HCT116 (cell line): Measurements from ENCODE around the gene PKN3. TPM values are rescaled to one million over a fixed set of nuclear protein-coding genes. Genes with fewer than 3 reads are reported as not detected.

Experiments used
- ATAC-seq: fragments of 200-7000 bp; cut with Tn5 transposase; 2 replicates; pipeline ENCODE4 v1.9.1; 2020; ENCODE audit warnings: mild to moderate bottlenecking, moderate library complexity
- BruUV-seq: library from RNA; stranded (reverse); fragments of 400-500 nt; replicated peaks from 2 replicates; lab custom pipeline; 2021; lab: Mats Ljungman, UMichigan
- CTCF ChIA-PET: fragments of 300-600 bp; sonication (Branson Sonifier 250); formaldehyde crosslinking; loops from one replicate; lab custom pipeline; 2021; ENCODE audit warnings: antibody characterized with exemption; lab: Charles Lee
- POLR2A ChIA-PET: fragments of 300-600, 350-600 bp; sonication (Branson Sonifier 250); formaldehyde crosslinking; loops from one replicate; lab custom pipeline; 2021; ENCODE audit warnings: antibody characterized with exemption; lab: Charles Lee
- RAD21 ChIA-PET, 2 experiments: fragments of 300-600 bp; sonication (Branson Sonifier 250); formaldehyde crosslinking; loops; one replicate each; lab custom pipeline; 2023; ENCODE audit warnings: low total read pairs in 2 of 2; ENCODE audit not compliant: uncharacterized antibody in 2 of 2, unreplicated experiment in 2 of 2, low non-redundant PET in 1 of 2; lab: Charles Lee
- DNase-seq: peaks from one replicate; pipeline ENCODE4 v3.0.0-alpha.2; 2010; ENCODE audit warnings: low read depth, low spot score
- H2AFZ ChIP-seq: fragments of 200-600 bp; shearing (Covaris generic), sonication (generic); 2 replicates; pipeline ENCODE4 v1.6.1; 2017; ENCODE audit warnings: low read depth, mixed run types, mixed read lengths, antibody characterized with exemption, low read length; ENCODE audit not compliant: poor library complexity, severe bottlenecking
- H3K27ac ChIP-seq: 2 replicates; pipeline ENCODE4 v1.5.1; 2012; ENCODE audit warnings: low read depth, low read length
- H3K27me3 ChIP-seq: fragments of 200-600 bp; sonication (generic); 2 replicates; pipeline ENCODE4 v1.6.1; 2016; ENCODE audit warnings: mixed run types, low read length, mixed read lengths; ENCODE audit not compliant: insufficient read depth
- H3K36me3 ChIP-seq, 2 experiments: fragments of 200-500 bp in 1 of 2; fragments of 200-600 bp in 1 of 2; sonication (Bioruptor generic) in 1 of 2; sonication (generic) in 1 of 2; 2 replicates each; pipeline versions ENCODE4 v1.5.1 to v1.6.1; 2014 to 2016; ENCODE audit warnings: low read length in 2 of 2, inconsistent platforms in 1 of 2, mixed read lengths in 1 of 2, mixed run types in 1 of 2; ENCODE audit not compliant: insufficient read depth in 2 of 2, control insufficient read depth in 1 of 2
- H3K4me1 ChIP-seq, 2 experiments: fragments of 200-600 bp in 1 of 2; sonication (generic) in 1 of 2; 2 replicates each; pipeline versions ENCODE4 v1.5.1 to v1.6.1; 2012 to 2017; ENCODE audit warnings: low read length in 2 of 2, inconsistent platforms in 1 of 2, mild to moderate bottlenecking in 1 of 2, mixed read lengths in 1 of 2, mixed run types in 1 of 2, moderate library complexity in 1 of 2; ENCODE audit not compliant: insufficient read depth in 2 of 2, control insufficient read depth in 1 of 2
- H3K4me2 ChIP-seq: fragments of 200-600 bp; sonication (generic); 2 replicates; pipeline ENCODE4 v1.6.1; 2017; ENCODE audit warnings: mixed run types, low read length, mixed read lengths
- H3K4me3 ChIP-seq, 2 experiments: fragments of 200-600 bp in 1 of 2; sonication (generic) in 1 of 2; replicated peaks in 1 of 2; 2 replicates each; pipeline ENCODE4 v1.5.1; 2011 to 2016; ENCODE audit warnings: low read length in 2 of 2, control low read depth in 1 of 2, low read depth in 1 of 2, mild to moderate bottlenecking in 1 of 2, mixed read lengths in 1 of 2, mixed run types in 1 of 2
- H3K79me2 ChIP-seq: fragments of 200-600 bp; sonication (generic); 2 replicates; pipeline ENCODE4 v1.6.1; 2017; ENCODE audit warnings: mild to moderate bottlenecking, mixed run types, low read length, moderate library complexity, mixed read lengths; ENCODE audit not compliant: insufficient read depth
- H3K9ac ChIP-seq: fragments of 200-600 bp; sonication (generic); 2 replicates; pipeline ENCODE4 v1.6.1; 2016; ENCODE audit warnings: low read length, mixed read lengths
- H3K9me2 ChIP-seq: fragments of 200-600 bp; sonication (generic), shearing (Covaris generic); 2 replicates; pipeline ENCODE4 v1.6.1; 2017; ENCODE audit warnings: mixed run types, mild to moderate bottlenecking, moderate library complexity; ENCODE audit not compliant: insufficient read depth
- H3K9me3 ChIP-seq, 2 experiments: fragments of 200-500 bp in 1 of 2; fragments of 200-600 bp in 1 of 2; sonication (Bioruptor generic) in 1 of 2; sonication (generic) in 1 of 2; 2 replicates each; pipeline ENCODE4 v1.6.1; 2014 to 2017; ENCODE audit warnings: low read length in 2 of 2, mixed read lengths in 2 of 2, inconsistent platforms in 1 of 2, low read depth in 1 of 2, mild to moderate bottlenecking in 1 of 2, mixed run types in 1 of 2, moderate library complexity in 1 of 2; ENCODE audit not compliant: control insufficient read depth in 1 of 2, insufficient read depth in 1 of 2
- H4K20me1 ChIP-seq: fragments of 200-600 bp; sonication (generic), shearing (Covaris generic); 2 replicates; pipeline ENCODE4 v1.6.1; 2017; ENCODE audit warnings: mixed run types, mild to moderate bottlenecking, moderate library complexity; ENCODE audit not compliant: insufficient read depth
- CBX3 ChIP-seq: IDR thresholded peaks from 2 replicates; pipeline ENCODE4 v1.6.1; 2012; ENCODE audit warnings: low read depth
- ELF1 ChIP-seq: IDR thresholded peaks from 2 replicates; pipeline ENCODE4 v1.6.1; 2012; ENCODE audit warnings: low read depth, borderline replicate concordance
- EZH2phosphoT487 ChIP-seq: fragments of 200-600 bp; IDR thresholded peaks from 2 replicates; pipeline ENCODE4 v1.6.1; 2018; ENCODE audit warnings: antibody characterized with exemption, borderline replicate concordance
- POLR2A ChIP-seq: IDR thresholded peaks from 2 replicates; pipeline ENCODE4 v1.7.0; 2011; ENCODE audit warnings: borderline replicate concordance; ENCODE audit not compliant: insufficient read depth, insufficient read length; ENCODE audit errors: extremely low read depth
- POLR2AphosphoS5 ChIP-seq: IDR thresholded peaks from 2 replicates; pipeline ENCODE4 v1.6.1; 2011; ENCODE audit warnings: mild to moderate bottlenecking, low read depth, low read length, moderate library complexity
- SP1 ChIP-seq: IDR thresholded peaks from 2 replicates; pipeline ENCODE4 v1.6.1; 2012; ENCODE audit warnings: low read depth
- YY1 ChIP-seq: IDR thresholded peaks from 2 replicates; pipeline ENCODE4 v1.6.1; 2011; ENCODE audit warnings: low read length, low read depth, moderate library complexity, mild to moderate bottlenecking; ENCODE audit not compliant: insufficient replicate concordance; ENCODE audit errors: extremely low read depth
- ZFX ChIP-seq: fragments of 450-650 bp; IDR thresholded peaks from 2 replicates; pipeline ENCODE4 v1.6.1; 2017
- ZNF274 ChIP-seq: fragments of 200-500 bp; sonication (Bioruptor generic); IDR thresholded peaks from 2 replicates; pipeline ENCODE4 v1.6.1; 2014; ENCODE audit warnings: mild to moderate bottlenecking, low read depth, low read length, inconsistent platforms
- intact Hi-C: fragments of 100-400 bp; cut with micrococcal nuclease; formaldehyde crosslinking; loops from 2 replicates; pipeline ENCODE4 v1.10.0; 2022
- total RNA-seq: library from RNA; stranded (reverse); gene quantifications from one replicate; pipeline ENCODE4 v1.2.1, GENCODE V29; 2021; ENCODE audit not compliant: unreplicated experiment

Gene PKN3
- total RNA-seq, 1 experiment from 2014 or later: 37.9 TPM

DNA sequence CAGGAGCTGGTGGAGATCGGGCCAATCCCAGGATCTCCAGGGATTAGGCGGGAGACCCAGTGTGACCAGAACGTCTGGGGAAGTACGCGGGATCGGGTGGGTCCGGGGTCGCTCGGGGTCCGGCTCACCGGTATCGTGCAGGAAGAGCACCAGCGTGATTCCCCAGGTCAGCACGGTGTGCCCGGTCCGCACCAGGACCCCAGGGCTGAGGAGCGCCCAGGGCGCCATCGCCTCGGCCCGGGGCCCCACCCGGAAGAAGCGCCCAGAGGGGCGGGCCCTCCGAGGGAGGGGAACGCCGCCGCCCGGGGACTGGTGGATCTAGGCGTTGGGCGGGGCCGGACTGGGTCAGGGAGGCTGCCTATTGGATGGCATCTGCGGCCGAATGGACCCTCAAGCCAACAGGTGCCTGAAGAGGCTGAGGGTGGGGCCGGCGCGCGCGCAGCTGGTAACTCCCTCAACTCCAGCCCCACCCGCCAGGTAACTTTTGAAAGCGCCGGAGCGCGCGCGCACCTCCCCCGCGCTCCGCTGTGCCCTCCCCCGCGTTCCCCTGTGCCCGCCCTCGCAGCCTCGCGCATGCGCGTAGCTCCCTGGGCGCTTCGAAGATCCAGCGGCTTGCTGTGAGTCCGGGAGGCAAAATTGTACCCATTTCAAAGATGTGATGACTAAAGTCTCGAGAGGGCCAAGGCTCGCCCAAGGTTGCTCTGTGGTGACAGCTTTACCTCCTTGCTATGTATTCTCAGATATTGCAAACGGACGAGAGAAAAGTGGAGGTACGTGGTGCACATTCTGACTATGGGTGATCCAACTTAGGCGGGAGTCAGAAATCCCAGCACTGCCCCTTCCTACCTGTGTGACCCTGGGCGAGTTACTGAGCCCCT is 21.8 kb downstream of the PKN3 start, which contains the start of gene ZDHHC12:
TSS of gene ZDHHC12 (minus strand) at position 262 of the 878 bp plus-strand sequence. CDS start at position 228, 34 bp downstream.
- Histone ChIP-seq H3K4me3 (peak within 1 kb of the TSS; percentile 93 to 97), H2AFZ (no peak within 1 kb of the TSS), H3K27ac (peak within 1 kb of the TSS; percentile 65), H3K4me1 (peaks cover 9 to 28% of the 10 kb centered on the region in 2 experiments), H3K9me2 (no peaks in the 10 kb centered on the region), H3K9ac (peak within 1 kb of the TSS; percentile 93), H4K20me1 (no peaks in the 10 kb centered on the region), H3K79me2 (peaks cover 9% of the 10 kb centered on the region; the same call in 1 of the 2 replicates), H3K9me3 (no peaks in the 10 kb centered on the region), H3K27me3 (no peaks in the 10 kb centered on the region), H3K4me2 (peak within 1 kb of the TSS; percentile 88), H3K36me3 (no peaks in the 10 kb centered on the region)
- ChIA-PET CTCF (interaction anchor here (0.8 to 1.8 kb wide), 8 partner anchors 9 to 224 kb away, joined by 3 to 14 read pairs (median 4); partner anchors contain the start of genes DOLK, ENDOG, NUP188 and PKN3), POLR2A (interaction anchor here (0.8 to 1.2 kb wide), 3 partner anchors 26 to 80 kb away, joined by 3 to 12 read pairs (median 3); no protein-coding TSS in a partner anchor), RAD21 (interaction anchor here in 1 of 2 experiments (0.7 kb wide), 1 partner anchor 203 kb away, joined by 3 read pairs; no protein-coding TSS in a partner anchor)
- intact Hi-C loops: no loop called here
- ATAC-seq (peak; percentile 93), DNase-seq (peak; percentile 96)
- TF ChIP-seq YY1 (peak; percentile 84), SP1 (no peak), CBX3 (no peak), POLR2A (peak; percentile 82), ZFX (0 out of 2 replicates have a peak, but pooled peaks have one; percentile 5), EZH2phosphoT487 (no peak), POLR2AphosphoS5 (peak; percentile 85), ELF1 (no peak), ZNF274 (no peak)
- BruUV-seq: no TSS peak
